NCI-H2107 treated with DMSO at 0.1 percent for 48 hours (cell line): ENCODE data around the gene ZNF628.

Experiments
- DNase-seq: peaks from one replicate; lab custom pipeline; 2025; ENCODE audit not compliant: unreplicated experiment; lab: John Stamatoyannopoulos, UW

ZNF628 gene

DNA sequence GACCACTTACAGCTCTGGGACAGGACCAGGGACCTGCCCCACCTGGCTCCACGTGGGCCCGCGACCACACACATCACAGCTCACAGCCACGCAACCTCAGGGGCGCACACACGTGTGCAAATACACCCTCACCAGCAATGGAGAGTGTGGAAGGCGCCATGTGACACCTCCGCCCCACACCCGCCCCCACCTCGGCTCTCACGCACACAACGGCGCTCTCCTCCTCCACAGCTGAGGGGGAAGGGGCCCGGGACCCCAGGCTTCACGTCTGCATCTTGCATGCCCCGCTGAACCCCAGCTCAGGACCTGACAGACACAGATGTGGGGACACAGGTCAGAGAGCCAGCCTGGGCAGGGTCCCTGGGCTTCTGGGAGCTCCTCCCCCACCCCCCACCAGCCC lies 26.9 kb upstream of the ZNF628 start:
- no peak for DNase-seq

DNA sequence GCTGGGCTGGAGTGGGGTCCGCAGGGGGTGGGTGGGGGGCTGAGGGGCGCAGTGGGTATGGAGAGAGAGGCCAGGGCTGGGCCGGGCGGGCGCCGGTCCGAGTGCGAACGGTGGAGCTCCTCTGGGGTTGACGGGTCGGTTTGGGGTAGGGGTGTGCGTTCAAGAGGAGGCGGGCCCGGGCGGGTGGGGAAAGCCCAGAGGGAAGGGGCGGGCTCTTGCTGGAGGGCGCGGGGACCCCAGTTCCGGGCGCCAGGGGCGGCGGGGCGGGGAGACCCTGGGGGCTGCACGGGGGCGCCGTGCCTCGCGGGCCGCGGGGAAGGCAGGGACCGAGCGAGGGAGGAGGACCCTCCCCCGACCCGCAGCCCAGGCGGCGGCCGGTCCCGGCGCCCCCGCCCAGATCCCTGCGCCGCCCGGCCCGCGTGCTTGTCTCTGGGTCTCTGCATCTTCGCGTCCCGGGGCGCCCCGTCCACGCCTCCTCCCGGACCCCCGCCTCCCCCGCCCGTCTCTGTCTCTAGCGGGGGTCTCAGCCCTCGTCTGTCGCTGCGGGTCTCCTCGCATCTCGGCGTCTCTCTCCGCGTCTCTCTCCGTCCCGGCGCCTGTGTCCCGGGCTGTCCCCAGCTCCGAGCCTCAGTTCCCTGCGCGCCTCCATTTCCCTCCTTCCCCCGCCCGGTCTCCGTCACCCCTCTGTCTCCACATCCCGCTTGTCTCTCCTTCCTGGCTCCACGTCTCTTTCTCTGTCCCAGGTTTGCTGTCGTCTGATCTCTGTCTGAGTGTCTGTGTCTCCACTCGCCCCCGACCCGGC lies 25.1 kb upstream of the ZNF628 start:
- no peak for DNase-seq

DNA sequence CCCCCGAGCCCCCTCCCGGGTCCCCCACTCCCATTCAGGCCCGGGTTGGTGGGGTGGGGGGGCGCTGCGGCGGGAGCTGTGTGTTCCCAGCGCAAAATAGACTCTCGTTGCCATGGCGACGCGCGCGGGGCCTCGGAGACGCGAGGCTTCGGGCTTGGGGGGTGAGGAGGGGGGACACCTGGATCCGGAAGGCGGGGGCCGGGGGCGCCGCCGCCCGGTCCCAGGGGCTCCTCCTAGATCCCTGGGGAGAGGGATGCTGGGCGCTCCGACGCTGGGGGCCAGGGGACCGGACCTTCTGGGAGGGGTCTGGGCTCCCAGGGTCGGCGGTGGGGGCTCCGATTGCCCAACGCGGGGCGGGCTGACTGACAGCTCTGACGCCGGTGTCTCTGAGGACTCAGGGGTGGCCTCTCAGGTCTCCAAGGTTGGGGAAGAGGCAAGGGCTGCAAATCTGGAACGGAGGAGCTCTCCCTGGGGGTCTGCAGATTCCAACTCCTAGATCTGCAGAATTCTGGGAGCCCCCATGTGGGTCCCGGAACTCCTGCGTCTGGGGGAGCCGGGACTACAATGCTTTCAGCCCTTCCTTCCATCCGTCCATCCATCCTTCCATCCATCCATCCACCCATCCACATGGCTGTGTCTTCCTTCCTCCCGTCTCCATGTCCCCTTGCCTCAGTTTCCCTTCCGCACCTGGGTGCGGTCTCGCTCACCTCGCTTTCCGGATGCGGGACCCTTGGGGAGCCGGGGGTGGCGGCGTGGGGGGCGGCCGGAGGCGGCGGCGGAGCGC lies 24.3 kb upstream of the ZNF628 start:
- no peak for DNase-seq

DNA sequence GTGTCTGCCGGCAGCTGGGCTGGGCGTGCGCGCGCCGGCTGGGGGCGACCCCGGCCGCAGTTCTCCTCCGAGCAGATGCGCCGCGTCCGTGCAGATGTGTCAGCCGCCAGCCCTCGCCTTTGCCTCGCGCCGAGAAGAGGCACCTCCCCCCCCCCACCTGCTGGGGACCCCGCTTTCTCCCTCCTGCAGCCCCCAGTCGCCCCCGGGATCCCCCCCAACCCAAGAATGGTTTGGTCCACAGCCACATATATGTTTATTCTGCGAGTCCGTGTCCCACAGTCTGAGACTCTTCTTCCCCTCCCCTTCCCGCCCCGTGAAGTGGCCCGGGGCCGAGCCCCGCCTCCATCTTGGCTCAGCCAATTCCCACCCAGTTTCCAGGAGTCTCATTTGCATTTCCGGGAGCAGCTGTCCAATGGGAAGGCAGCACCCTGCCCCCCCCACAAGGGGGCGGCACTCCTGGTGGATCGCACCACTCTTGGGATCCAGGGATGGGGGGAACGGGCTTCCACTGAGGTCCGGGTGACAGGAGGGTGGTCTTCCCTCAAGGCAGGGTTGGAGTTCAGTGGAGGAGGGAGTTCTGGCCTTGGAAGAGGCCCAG lies 23.6 kb upstream of the ZNF628 start:
- no peak for DNase-seq

DNA sequence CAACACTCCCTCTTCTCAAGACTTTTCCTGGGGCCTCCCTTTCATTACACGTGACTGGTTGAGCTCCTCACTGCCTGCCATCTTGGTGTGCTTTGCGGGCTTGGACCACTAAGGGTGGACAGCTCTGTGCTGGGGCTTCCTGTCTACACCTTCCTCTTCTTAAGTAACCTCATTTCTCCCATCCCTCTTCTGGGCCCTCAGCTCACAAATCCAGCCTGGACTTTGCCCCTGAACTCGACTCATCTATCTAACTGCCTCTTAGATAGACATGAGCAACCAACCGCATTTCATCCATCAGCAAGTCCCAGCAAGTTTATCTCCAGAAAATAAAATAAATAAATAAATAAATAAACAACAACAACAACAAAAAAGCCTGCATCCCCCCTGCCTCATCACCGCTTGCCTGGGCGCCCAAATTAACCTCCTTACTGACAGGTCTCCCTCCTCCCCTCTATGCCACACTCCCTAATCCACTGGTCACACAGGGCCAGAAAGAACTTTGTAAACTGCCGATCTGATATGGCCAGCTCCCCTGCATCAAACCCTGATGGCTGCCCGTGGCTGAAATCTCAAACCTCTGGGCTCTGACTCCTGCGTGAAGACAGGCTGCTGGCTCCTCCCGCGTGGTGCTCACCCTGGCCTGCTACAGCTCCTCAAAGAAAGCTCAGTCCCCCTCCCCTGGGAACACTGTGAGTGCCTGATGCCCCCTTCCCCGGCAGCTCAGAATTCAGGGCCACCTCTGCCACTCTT lies 22.7 kb upstream of the ZNF628 start:
- no peak for DNase-seq

DNA sequence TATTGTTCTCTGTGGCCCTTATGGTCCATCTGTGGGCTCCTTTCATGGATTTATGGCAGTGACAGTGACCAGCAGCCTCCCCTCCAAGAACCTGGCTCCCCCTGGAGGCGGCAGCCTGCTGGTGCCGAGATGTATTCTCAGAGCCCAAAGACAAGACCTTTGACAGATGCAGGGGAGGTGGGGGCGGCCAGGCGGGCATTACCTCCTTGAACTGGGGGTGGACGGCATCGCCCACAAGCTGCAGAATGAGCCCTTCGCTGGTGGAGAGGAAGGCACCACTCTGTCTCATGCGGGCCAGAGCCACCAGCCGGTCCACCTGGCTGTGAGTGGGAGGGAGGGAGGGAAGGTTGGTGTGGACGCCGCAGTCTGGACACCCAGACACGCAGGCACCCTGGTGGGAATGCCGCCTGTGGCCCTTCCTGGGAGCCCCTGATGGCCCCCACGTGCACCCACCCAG lies 21.6 kb upstream of the ZNF628 start:
- no peak for DNase-seq

DNA sequence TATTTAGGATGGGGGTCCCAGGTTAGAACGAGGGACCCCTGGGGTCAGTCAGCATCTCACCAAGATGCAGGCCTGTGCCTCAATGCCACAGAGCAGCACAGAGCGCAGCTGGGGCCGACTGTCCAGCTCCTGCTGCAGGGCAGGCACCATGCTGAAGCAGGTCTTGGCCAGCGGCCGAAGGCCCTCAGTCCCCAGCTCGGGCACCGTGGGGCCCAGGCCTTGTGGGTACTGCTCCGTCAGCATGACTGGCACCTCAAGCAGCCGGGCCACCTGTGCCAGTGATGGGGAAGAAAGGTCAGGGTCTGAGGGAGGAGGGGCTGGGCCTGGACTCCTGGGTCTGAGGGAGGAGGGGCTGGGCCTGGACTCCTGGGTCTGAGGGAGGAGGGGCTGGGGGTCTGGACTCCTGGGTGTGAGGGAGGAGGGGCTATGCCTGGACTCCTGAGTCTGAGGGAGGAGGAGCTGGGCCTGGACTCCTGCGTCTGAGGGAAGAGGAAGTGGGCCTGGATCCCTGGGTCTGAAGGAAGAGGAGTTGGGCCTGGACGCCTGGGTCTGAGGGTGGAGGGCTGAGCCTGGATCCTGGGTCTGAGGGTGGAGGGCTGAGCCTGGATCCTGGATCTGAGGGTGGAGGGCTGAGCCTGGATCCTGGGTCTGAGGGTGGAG lies 20.7 kb upstream of the ZNF628 start:
- DNase-seq = no peak

DNA sequence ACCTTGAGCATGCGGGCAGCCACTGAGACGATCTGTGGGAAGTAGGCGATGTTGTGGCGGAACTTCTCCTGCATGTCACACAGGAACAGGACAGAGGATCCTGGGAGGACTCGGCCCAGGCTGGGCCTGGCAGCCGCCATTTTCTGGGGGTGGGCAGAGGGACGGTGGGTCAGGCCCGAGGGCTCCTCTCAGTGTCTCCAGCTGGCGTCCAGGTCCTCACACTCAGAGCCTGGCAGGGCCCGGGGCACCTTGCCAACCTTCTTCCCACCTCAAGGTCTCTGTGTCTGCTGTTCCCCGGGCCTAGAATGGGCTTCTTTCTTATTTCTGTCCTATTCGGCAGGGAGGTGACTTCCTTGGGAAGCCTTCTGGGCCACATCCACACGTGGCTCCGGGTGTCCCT lies 20.1 kb upstream of the ZNF628 start:
- DNase-seq = no peak

DNA sequence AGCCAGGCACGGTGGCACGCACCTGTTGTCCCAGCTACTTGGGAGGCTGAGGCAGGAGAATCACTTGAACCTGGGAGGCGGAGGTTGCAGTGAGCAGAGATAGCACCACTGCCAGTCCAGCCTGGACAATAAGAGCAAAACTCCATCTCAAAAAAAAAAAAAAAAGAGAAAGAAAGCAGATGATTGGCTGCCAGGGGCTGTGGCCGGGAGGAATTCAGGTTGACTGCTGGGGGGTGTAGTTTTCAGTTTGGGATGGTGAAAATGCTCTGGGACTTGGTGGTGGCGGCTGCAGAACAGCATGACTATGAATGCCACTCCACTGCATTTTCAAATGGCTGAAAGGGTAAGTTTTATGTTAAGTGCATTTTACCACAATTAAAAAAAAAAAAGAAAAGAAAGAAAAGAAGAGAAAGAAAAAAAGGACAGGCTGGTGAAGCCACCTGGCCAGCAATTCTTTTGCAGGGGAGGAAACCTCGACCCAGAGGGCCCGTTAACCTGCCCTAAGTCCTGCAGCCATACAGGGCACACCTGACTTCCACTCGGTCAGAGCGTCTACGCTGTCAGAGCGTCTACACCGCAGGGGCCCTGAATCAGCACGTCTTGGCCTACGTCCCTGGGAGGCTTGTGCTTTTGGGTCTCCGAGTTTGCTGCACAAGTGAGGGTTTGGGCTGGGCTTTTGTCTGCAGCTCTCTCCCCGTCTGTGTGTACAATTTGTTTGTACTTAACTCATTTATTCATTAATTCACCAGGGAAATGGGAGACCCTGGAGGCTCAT lies 18.5 kb upstream of the ZNF628 start:
- no peak for DNase-seq

DNA sequence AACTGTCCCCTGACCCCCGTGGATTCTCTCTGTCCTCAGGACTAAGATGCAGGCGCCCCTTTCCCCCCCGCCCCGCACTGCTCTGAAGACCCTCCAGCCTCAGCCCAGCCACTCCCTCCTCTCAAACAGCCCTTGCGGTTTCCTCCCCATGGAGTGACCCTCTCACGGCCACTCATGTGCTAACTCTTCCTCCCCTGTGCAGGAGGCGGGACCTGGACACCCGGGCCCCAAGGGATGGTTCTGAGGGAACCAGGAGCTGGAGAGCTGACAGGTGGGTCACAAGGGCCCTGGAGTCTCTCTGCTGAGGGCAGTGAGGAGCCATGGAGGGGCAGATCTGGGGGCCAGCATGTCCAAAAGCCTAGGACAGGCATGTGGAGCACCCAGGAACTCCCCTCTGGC lies 16.9 kb upstream of the ZNF628 start:
- DNase-seq = no peak

DNA sequence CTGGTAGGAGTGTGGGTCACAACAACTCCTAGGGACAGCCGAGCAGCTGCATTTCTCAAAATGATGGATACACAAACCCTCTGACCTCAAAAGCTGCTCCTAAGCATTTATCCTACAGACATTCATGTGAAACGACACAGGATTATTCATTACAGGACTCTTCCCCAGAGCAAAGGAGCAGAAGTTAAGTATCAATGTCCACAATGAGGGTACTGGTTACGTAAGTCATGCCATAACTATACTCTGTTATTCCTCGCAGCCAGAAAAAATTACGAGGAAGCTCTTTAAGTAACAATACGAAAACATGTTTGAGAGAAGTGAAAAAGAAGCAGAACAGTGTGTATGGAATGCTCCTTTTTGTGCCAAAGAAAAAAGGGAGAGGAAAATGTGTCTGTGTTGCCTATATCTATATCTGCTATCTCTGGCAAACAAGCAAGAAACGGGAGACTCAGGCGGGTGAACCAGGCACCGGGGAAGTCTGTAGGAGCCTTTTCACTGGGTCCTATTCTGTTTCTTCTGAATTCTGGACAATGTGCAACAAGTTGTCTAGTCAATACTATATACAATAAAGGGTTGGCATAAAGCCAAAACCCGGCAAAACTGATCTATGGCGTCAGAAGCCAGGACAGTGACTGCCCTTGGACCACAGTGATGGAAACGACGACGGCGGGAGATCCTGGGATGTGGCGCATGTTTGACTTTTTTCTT lies 16.3 kb upstream of the ZNF628 start:
- DNase-seq = peak; percentile 8

DNA sequence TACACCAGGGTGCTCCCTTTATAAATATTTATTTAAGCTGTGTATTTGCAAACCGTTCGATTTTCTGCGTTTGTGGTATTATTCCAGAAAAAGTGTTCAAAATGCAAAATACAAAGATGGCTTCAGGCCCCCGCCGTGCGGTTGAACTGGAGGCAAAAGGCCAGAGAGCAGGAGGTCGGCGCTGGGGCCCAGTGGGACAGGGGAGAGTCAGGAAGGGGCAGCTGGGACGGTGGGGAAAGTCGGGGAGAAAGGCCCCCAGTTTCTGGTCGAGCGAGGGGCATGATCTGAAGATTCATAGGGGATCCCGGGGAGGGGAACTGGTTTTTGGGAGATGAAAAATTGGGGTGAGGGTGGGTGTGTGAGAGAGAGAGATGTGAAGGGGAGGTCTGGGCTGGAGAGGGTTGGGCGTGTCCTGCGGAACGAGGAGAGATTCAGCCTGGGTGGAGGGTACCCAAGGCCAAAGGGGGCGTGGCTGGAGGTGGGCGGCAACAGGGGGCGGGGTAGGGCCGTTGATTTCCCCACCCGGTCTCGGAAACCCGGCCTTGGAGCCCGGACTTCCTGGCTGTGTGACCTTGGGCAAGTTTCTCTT lies 15.7 kb upstream of the ZNF628 start:
- peak; percentile 7 for DNase-seq

DNA sequence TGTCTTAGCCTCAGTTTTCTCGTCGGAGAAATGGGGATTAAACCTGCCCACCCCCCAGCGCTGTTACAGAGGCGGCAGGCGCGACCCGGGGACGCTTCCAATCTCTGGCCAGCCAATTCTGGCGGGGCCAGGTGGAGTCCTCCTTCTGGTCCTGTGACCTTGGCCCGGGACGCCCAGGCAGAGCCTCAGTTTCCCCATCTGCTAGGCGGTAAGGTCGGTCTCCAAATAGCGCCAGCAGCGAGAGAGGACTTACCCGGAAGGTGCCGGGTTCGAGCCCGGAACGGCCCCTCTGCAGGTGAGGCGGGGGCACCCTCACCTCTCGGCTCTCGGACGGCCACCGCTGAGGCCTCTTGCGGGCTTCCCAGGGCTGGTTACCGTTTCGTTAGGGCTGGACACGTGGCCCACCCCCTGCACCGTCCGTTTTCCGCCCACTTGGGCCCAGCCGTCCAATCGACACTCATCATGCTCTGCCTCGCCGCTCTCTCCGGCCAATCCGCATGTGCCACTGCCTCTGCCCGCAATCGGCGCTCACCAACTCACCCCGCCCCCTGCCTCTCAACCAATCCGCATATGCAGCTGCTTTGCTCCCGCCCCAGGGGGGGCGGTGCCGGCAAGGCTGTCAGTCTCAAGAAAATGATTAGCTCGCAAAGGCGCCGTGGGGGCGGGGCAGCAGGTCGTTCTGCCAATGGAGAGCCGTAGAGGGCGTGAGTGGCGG lies 15.0 kb upstream of the ZNF628 start, which contains the start of gene ISOC2:
Gene ISOC2 (minus strand): TSS at position 384 of the 715 bp plus-strand sequence. CDS start 5,156 bp downstream, outside the sequence.
- peak; percentile 97 for DNase-seq

DNA sequence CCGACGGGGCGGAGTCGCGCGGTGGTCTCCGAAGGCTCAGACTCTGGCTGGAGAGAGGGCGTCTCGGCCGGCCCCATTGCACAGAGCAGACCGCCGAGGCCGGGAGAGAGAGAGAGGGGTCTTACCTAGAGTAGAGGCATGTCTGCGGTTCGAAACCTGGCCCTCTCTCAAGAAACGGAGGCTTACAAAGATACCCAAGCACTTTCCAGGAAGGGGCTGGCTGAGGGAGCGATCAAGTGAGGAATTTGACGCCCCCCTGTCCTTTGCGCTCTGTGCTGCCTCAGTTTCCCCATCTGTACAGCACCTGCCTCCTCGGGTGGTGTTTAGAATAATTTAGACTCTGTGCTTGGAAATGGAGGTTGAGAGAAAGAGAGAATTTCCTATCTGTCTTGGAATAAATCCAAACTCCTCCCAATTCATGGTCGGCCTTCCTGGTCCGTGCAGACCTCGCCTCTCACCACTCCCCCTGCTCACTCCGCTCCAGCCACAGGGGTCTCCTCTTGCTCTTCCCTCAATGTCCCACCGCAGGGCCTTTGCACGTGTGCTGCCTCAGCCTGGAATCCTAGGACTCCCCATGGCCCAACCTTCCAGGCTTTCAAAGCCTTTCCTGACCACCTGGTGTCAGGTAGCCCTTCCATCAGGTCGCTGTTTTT lies 14.3 kb upstream of the ZNF628 start:
- no peak for DNase-seq

DNA sequence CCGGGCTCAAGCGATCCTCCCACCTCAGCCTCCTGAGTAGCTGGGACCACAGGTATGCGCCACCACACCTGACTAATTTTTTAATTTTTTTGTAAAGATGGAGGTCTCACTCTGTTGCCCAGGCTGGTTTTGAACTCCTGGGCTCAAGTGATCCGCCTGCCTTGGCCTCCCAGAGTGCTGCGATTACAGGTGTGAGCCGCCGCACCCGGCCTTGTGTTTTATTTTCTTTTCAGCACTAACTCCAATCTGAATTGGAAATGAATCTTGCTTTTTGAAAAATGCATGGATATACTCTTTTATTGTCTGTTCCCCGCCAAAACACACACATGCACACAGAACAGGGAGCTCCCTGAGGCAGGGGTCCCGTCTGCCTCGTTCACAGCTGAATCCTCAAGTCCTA lies 13.7 kb upstream of the ZNF628 start:
- DNase-seq = no peak

DNA sequence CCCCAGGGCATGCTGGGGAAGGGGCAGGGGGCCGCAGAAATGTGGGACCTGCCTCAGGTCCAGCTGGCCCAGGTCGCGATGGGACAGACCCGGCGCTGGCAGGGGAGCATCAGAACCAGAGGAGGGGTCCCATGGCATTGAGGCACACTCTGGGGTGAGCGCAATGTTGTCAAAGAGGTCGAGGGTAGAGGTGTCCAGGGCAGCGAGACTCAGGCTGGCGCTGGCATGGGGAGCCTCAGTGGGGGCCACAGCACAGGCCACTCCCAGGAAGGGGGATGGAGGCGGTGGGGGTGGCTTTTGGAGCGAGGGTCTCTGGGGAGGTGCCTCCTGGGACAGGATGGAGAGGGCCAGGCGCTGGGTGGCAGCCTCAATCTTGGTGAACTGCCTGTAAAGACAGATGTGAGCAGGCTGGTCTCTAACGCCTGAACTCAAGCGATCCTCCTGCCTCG lies 12.8 kb upstream of the ZNF628 start:
- DNase-seq = no peak

DNA sequence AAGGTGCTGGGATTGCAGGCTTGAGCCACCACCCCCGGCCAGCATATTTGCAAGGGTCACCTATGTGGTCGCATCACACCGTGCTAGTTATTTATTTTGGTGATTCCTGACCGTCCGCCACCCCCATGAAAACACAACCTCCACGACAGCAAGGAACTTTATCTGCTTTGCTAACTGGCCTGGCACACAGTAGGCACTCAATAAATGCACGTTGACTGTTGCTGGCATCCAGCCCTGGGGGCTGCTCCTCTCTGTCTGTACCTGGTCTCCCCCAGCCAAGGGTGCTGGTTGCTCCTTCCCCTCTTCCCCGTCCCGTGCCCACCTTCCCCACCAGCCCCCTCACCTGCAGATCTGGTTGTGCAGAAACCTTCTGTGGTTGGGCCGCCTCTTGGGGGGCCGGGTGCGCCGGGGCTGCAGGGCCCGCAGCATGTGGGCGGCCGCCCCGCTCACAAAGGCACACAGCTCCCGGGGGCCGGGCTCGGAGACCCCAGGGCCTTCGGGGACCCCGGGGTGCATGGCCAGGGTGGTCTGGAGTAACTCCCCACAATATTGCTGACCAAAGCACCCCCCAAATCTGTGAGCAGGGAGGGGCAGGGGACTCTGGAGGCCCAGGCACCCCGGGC lies 12.3 kb upstream of the ZNF628 start:
- no peak for DNase-seq
